ENCODE measurements around the gene MACROD2. TPM values are rescaled to one million over a fixed set of nuclear protein-coding genes. Genes with fewer than 3 reads are reported as not detected.

MACROD2 gene
- total RNA-seq, 4 donors from 2014 or later, result 2.9 to 11.3 (median 8.0) TPM

DNA sequence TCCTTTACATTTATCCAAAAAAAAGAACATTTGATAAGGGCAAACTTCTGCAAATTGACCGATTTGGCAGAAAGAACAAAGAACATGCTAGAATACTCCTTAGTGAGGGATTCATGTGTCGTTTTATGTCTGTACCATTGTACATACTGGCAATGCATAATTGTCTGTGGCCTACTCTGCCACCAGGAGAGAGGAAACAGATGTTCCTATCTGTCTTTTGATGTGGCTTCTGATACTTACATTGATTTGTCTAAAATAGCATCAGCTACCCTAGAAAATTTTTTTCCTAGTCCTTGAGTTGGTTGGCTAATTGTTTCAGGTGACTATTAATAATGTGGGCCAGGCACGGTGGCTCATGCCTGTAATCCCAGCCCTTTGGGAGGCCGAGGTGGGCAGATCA, 1923.8 kb downstream of the MACROD2 start:
- TF ChIP-seq, protein P1, sequence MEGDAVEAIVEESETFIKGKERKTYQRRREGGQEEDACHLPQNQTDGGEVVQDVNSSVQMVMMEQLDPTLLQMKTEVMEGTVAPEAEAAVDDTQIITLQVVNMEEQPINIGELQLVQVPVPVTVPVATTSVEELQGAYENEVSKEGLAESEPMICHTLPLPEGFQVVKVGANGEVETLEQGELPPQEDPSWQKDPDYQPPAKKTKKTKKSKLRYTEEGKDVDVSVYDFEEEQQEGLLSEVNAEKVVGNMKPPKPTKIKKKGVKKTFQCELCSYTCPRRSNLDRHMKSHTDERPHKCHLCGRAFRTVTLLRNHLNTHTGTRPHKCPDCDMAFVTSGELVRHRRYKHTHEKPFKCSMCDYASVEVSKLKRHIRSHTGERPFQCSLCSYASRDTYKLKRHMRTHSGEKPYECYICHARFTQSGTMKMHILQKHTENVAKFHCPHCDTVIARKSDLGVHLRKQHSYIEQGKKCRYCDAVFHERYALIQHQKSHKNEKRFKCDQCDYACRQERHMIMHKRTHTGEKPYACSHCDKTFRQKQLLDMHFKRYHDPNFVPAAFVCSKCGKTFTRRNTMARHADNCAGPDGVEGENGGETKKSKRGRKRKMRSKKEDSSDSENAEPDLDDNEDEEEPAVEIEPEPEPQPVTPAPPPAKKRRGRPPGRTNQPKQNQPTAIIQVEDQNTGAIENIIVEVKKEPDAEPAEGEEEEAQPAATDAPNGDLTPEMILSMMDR (IDR thresholded peaks at IDR 0.05; ENCODE audit: low read depth), result no peak

DNA sequence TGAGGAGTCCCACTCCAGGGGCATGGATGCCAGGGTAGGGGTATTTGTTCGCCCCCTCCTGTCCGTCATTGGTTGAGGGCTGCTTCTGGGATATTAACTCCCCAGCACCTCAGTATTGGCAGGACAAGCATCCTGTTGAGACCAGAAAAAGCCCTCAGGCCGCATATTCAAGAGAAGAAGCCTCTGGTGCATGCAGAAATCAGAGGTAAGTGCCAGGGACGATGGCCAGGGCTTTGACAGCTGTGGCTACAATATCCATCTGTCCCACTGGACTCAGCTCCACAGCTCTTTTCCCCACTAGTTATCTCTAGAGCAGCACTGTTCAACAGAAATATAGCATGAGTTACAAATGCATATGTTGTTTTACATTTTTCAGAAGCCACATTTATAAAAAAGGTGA, 1926.6 kb downstream of the MACROD2 start:
- TF ChIP-seq, protein P1 (IDR thresholded peaks at IDR 0.05; ENCODE audit: low read depth), result no peak

DNA sequence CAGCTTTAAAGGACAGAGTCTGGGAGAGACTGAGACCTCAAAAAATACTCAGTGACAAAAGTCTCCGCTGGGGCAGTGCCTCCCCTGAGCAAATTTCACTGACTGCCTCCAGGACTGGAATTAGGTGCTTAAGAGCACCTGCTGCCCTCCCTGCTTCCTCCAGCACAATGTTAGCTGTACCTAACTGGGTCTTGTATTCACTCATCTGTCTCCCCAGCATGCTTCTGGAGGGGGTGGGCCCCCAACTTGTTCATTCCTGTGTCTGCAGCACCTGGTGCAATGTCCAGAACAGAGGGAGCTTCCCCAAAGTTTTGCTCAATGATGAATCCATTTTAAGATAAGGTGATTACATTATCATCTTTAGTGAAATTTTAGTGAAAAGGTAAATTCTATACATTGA, 1927.2 kb downstream of the MACROD2 start:
- TF ChIP-seq, protein P1 (IDR thresholded peaks at IDR 0.05; ENCODE audit: low read depth), result no peak

DNA sequence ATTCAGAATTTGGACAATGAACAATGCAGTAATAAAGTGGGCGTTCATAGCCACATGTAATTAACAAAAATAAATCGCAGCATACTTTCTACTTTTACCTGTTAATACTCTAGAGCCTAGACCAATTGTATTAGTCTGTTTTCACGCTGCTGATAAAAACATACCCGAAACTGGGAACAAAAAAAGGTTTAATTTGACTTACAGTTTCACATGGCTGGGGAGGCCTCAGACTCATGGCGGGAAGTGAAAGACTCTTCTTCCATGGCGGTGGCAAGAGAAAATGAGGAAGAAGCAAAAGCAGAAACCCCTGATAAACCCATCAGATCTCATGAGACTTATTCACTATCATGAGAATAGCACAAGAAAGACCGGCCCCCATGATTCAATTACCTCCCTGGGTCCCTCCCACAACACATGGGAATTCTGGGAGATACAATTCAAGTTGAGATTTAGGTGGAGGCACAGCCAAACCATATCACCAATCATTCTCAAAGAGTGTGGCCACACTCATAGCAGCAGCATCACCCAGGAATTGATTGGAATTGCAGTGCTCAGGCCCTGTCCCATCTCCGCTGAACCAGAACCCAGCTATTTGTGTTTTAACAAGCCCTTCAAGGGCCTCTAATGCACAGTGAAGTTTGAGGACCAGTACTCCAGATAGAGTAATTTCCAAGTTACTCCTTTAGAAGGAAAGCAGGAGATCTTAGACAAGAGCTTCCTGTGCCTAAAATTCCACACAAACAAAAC, 1927.9 kb downstream of the MACROD2 start:
- TF ChIP-seq, protein P1 (IDR thresholded peaks at IDR 0.05; ENCODE audit: low read depth), result no peak

DNA sequence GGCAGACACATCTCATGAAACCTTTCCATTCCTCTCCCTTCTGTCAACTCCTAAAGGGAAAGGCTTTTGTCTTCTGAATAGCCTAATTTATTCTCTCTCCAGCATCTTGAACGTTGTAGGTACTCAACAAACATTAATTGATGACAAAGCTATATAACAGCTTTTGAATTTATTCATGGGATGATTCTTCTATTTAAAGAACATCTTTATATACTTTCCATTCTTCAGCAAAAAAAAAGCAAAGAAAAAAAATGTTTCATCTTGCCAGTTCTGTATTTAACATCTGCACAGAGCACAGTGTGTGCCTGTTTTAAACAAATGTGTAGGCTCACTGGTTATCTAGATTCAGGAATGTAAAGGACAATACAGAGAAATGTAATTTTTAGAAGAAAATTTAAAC, 1929.2 kb downstream of the MACROD2 start:
- TF ChIP-seq, protein P1 (IDR thresholded peaks at IDR 0.05; ENCODE audit: low read depth), result no peak

DNA sequence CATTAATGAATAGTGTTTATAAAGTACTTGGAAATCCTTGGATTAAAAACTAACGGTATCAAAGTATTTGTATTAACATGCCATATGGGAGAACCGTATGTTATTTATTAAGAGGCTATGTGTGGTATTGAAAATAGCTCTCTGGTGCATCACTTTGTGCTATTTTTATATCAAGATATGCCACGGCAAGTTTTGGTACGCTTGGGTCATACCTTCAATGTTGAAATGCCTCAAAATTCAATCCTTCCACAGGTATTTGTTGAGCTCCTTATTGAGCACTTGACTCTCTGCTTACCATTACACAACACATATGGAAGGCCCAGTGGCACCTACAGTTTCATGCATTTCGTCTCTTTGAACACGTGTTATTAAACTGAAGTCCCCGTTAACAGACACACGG, 1930.1 kb downstream of the MACROD2 start:
- TF ChIP-seq, protein P1 (IDR thresholded peaks at IDR 0.05; ENCODE audit: low read depth), result no peak

DNA sequence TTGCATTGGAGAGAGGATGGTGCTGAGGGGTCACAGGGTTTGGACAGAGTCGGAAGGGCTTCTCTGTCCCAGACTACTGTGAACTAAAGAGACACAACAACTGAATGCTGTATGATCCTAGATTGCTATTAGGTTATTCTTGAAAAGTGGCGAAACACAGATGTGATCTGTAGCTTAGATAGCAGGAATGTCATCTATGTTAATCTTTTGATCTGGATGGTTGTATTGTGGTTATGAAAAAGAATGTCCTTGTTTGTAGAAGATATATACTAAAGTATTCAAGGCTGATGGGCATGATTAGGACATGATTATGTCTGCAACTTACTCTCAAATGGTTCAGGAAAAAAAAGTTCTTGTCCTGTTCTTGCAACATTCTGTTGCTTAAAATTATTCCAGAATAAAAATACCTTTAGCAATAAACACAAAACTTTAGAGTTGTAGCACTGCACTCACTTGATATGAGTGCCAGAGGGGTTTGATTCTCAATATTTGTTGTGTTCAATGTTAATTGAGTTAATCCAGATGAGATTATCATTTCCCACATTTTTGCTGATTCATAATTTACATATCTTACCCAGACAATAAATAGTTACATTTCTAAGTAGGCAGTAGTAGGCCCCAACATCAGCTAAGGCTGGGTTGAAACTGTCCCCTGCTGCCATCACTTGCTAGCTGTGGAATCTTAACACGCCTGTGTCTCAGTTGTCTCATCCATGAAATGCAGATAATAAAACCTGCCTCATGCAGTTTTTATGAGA, 1932.8 kb downstream of the MACROD2 start:
- TF ChIP-seq, protein P1 (IDR thresholded peaks at IDR 0.05; ENCODE audit: low read depth), result no peak

All from subcutaneous adipose tissue (tissue), 4 donors.